Activated B cell treated with CpG ODN at 0.5 μM for 24 hours (primary cell): ENCODE measurements around the gene DNAH3. TPM values are rescaled to one million over a fixed set of nuclear protein-coding genes. Genes with fewer than 3 reads are reported as not detected.

Experiments
- ATAC-seq: fragments of 200-7000 bp; cut with Tn5 transposase; one replicate; pipeline ENCODE4 v1.10.0; 2021; ENCODE audit warnings: low read depth, mild to moderate bottlenecking, moderate library complexity
- CTCF ChIA-PET: fragments of 350-600 bp; sonication (Branson Sonifier 250); formaldehyde crosslinking; loops from one replicate; lab custom pipeline; 2021; ENCODE audit warnings: antibody characterized with exemption; lab: Charles Lee
- POLR2A ChIA-PET: fragments of 350-600 bp; sonication (Branson Sonifier 250); formaldehyde crosslinking; loops from one replicate; lab custom pipeline; 2021; ENCODE audit warnings: antibody characterized with exemption; lab: Charles Lee
- DNase-seq: peaks from one replicate; pipeline ENCODE4 v3.0.0; 2022
- H3K27ac Mint-ChIP-seq: one replicate; pipeline ENCODE4 v1.8.0; 2020; ENCODE audit warnings: mixed read lengths
- H3K27me3 Mint-ChIP-seq: one replicate; pipeline ENCODE4 v1.8.0; 2021; ENCODE audit warnings: mixed read lengths
- H3K36me3 Mint-ChIP-seq: one replicate; pipeline ENCODE4 v1.8.0; 2021; ENCODE audit warnings: low read depth, mixed read lengths
- H3K4me1 Mint-ChIP-seq: one replicate; pipeline ENCODE4 v1.8.0; 2021; ENCODE audit warnings: mixed read lengths
- H3K4me3 Mint-ChIP-seq: one replicate; pipeline ENCODE4 v1.8.0; 2020; ENCODE audit warnings: mild to moderate bottlenecking, mixed read lengths
- H3K9me3 Mint-ChIP-seq: one replicate; pipeline ENCODE4 v1.8.0; 2020; ENCODE audit warnings: mixed read lengths
- intact Hi-C: fragments of 100-400 bp; cut with micrococcal nuclease; formaldehyde crosslinking; loops from one replicate; pipeline ENCODE4 v1.15.1; 2024
- total RNA-seq: library from RNA; stranded (reverse); gene quantifications from 2 replicates; pipeline ENCODE4 v1.2.3, GENCODE V29; 2022
- TF ChIP-seq, protein P1 (sequence below): fragments of 200-600 bp; IDR thresholded peaks from one replicate; pipeline ENCODE4 v1.8.0; 2022; ENCODE audit warnings: antibody characterized with exemption, mild to moderate bottlenecking

Gene DNAH3
- total RNA-seq, 1 donor from 2014 or later, result not detected

DNA sequence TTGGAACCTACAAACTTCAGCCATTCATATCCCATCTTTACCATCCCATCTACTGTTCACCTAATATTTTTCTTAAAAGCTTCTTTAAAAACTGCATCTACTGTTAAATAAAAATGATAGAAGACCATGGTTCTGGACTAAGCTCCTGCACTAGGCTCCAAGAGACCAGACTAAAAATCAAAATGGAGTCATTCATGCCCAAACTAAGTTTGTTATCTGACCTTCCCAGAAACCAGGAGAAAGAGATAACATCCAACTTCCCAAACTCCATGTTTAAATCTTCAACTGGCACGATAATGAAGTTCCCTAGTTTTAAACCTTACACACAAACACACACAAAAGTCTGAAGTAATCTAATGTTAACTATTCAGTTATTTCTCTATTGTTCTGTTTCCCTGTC is 264.3 kb downstream of the DNAH3 start:
- TF ChIP-seq, protein P1, sequence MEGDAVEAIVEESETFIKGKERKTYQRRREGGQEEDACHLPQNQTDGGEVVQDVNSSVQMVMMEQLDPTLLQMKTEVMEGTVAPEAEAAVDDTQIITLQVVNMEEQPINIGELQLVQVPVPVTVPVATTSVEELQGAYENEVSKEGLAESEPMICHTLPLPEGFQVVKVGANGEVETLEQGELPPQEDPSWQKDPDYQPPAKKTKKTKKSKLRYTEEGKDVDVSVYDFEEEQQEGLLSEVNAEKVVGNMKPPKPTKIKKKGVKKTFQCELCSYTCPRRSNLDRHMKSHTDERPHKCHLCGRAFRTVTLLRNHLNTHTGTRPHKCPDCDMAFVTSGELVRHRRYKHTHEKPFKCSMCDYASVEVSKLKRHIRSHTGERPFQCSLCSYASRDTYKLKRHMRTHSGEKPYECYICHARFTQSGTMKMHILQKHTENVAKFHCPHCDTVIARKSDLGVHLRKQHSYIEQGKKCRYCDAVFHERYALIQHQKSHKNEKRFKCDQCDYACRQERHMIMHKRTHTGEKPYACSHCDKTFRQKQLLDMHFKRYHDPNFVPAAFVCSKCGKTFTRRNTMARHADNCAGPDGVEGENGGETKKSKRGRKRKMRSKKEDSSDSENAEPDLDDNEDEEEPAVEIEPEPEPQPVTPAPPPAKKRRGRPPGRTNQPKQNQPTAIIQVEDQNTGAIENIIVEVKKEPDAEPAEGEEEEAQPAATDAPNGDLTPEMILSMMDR, result no peak
- Mint-ChIP-seq H3K36me3 (peaks cover 16% of the 10 kb centered on the region), H3K9me3 (no peaks in the 10 kb centered on the region), H3K27me3 (no peaks in the 10 kb centered on the region), H3K4me1 (peaks cover 4% of the 10 kb centered on the region), H3K27ac (no peak overlapping the region), H3K4me3 (no peak overlapping the region)
- DNase-seq (no peak), ATAC-seq (no peak)
- ChIA-PET CTCF (no interaction called here), POLR2A (interaction anchor here (1.1 kb wide), 1 partner anchor 23 kb away, joined by 3 read pairs; no protein-coding TSS in a partner anchor)
- intact Hi-C loops, result no loop called here

DNA sequence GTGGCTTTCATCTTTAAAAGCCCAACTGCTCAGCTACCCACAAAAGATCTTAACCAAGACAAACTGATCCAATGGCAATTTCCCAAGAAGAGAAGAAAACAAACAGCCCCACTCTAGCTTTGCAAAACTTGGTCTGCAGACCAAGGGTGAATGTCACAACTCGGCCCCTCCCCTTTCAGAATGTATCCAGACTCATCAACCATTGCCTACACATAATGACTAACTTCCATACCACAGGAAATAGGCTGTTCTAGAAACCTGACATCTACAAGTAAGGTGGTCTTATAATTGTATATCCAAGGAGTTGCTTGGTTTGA is 266.4 kb downstream of the DNAH3 start:
- peaks cover 10% of the 10 kb centered on the region for H3K4me1 Mint-ChIP-seq
- ChIA-PET CTCF (no interaction called here), POLR2A (no interaction called here)
- no peak overlapping the region for H3K27ac Mint-ChIP-seq
- no peak for DNase-seq
- ATAC-seq, result no peak
- no peaks in the 10 kb centered on the region for H3K9me3 Mint-ChIP-seq
- TF ChIP-seq, protein P1, result no peak
- peaks cover 12% of the 10 kb centered on the region for H3K36me3 Mint-ChIP-seq
- intact Hi-C loops, result loop anchor here (5.0 kb wide), 1 partner anchor 77 kb away; the partner anchor contains the start of genes ERI2 and REXO5
- H3K27me3 Mint-ChIP-seq, result no peaks in the 10 kb centered on the region
- H3K4me3 Mint-ChIP-seq, result no peak overlapping the region

DNA sequence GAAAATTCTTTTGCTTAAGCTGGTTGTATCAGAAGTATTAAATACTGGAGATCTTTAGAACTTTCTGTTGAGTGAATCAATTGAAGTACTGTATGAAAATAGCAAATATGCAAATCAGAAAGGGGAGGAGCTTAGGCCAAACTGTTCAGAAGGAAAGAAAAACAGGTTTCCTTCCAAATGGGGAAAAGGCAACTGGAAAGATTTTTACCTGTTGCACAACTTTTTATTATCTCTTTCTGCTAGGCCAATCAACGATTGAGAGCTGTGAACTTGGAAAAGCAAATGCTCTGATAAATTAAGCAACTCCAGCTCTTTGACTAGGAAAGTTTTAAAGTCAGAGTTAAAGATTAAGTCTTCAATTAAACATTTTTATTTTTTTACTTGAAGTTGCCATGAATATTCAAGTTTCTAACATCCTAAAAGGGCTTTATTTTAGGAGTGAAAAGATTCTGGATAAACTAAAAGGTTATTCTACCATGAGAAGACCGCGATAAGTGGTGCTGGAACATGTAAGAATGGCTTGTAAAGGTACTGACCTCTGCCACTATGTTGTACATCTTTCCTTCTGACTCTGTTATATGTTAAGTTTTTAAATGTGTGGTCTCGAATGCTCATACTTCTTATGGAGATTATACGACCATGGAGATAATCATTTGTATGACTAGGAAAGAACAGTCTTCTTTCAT is 266.9 kb downstream of the DNAH3 start:
- CTCF ChIA-PET, result no interaction called here
- no peak for DNase-seq

More for the DNA sequence above, 266.9 kb downstream of the DNAH3 start:
- intact Hi-C loops, result loop anchor here (5.0 kb wide), 1 partner anchor 76 kb away; the partner anchor contains the start of genes ERI2 and REXO5
- H3K4me3 Mint-ChIP-seq, result no peak overlapping the region
- no peaks in the 10 kb centered on the region for H3K9me3 Mint-ChIP-seq
- peaks cover 14% of the 10 kb centered on the region for H3K4me1 Mint-ChIP-seq
- POLR2A ChIA-PET, result no interaction called here
- no peak for ATAC-seq
- no peak overlapping the region for H3K27ac Mint-ChIP-seq
- H3K27me3 Mint-ChIP-seq, result no peaks in the 10 kb centered on the region
- peaks cover 12% of the 10 kb centered on the region for H3K36me3 Mint-ChIP-seq
- TF ChIP-seq, protein P1, result no peak

Other genes with a start within 250 kb of the DNAH3 start
- gene LDAF1, start 7.8 kb upstream of the DNAH3 start, total RNA-seq, result 16.5 and 17.2 TPM in 2 replicates
- not detected in 2 replicates for gene ZP2, start 60.7 kb upstream of the DNAH3 start, total RNA-seq
- not detected in 2 replicates for gene ANKS4B, start 82.9 kb upstream of the DNAH3 start, total RNA-seq
- 4.2 and 4.5 TPM in 2 replicates for gene CRYM, start 127.4 kb upstream of the DNAH3 start, total RNA-seq